SK-N-SH treated with all-trans-retinoic acid at 6 μM for 48 hours (cell line): ENCODE data around the gene NINJ1.
A peak's percentile ranks its signal among the peaks of the same experiment; 100 is the strongest.

Experiments used
- ATAC-seq: fragments of 200-7000 bp; cut with Tn5 transposase; 3 replicates; pipeline ENCODE4 v1.9.1; 2020; ENCODE audit warnings: mild to moderate bottlenecking, moderate library complexity
- ARNTL ChIP-seq: fragments of 450-650 bp; formaldehyde crosslinking; IDR thresholded peaks from 2 replicates; pipeline ENCODE4 v1.5.0; 2020; ENCODE audit warnings: low read depth, mild to moderate bottlenecking, moderate library complexity, borderline replicate concordance
- BACH2 ChIP-seq: fragments of 250-450 bp; sonication (Bioruptor Pico); IDR thresholded peaks from 2 replicates; pipeline ENCODE4 v1.9.0; 2021; ENCODE audit warnings: mild to moderate bottlenecking, borderline replicate concordance
- CSDC2 ChIP-seq: fragments of 250-450 bp; sonication (Bioruptor Pico); IDR thresholded peaks from 2 replicates; pipeline ENCODE4 v1.5.0; 2020; ENCODE audit warnings: mild to moderate bottlenecking, moderate library complexity
- ESRRG ChIP-seq: fragments of 250-450 bp; sonication (Bioruptor Pico); IDR thresholded peaks from 2 replicates; pipeline ENCODE4 v1.6.1; 2021; ENCODE audit warnings: mild to moderate bottlenecking
- ISL1 ChIP-seq: fragments of 250-450 bp; sonication (Bioruptor Pico); IDR thresholded peaks from 2 replicates; pipeline ENCODE4 v2.1.2; 2022; ENCODE audit warnings: mild to moderate bottlenecking, moderate library complexity
- OSR1 ChIP-seq: fragments of 250-450 bp; sonication (Bioruptor Pico); IDR thresholded peaks from 2 replicates; pipeline ENCODE4 v1.8.0; 2022; ENCODE audit warnings: moderate library complexity, mild to moderate bottlenecking, inconsistent platforms
- PPARA ChIP-seq: fragments of 250-450 bp; sonication (Bioruptor Pico); IDR thresholded peaks from 2 replicates; pipeline ENCODE4 v1.5.0; 2020; ENCODE audit warnings: mild to moderate bottlenecking, borderline replicate concordance
- RARB ChIP-seq: fragments of 250-450 bp; sonication (Bioruptor Pico); IDR thresholded peaks from 2 replicates; pipeline ENCODE4 v1.8.0; 2021; ENCODE audit warnings: mild to moderate bottlenecking, moderate library complexity
- SNAI2 ChIP-seq: fragments of 250-450 bp; sonication (Bioruptor Pico); IDR thresholded peaks from 2 replicates; pipeline ENCODE4 v1.5.0; 2020; ENCODE audit warnings: mild to moderate bottlenecking, moderate library complexity
- TCF4 ChIP-seq: fragments of 250-450 bp; sonication (Bioruptor Pico); IDR thresholded peaks from 2 replicates; pipeline ENCODE4 v1.8.0; 2021; ENCODE audit warnings: mild to moderate bottlenecking, moderate library complexity, borderline replicate concordance
- TOX ChIP-seq: fragments of 250-450 bp; sonication (Bioruptor Pico); IDR thresholded peaks from 2 replicates; pipeline ENCODE4 v1.8.0; 2021; ENCODE audit warnings: mild to moderate bottlenecking, moderate library complexity, borderline replicate concordance
- ZC3H10 ChIP-seq: fragments of 250-450 bp; sonication (Bioruptor Pico); IDR thresholded peaks from 2 replicates; pipeline ENCODE4 v1.5.1; 2021; ENCODE audit warnings: mild to moderate bottlenecking, moderate library complexity
- ZFP3 ChIP-seq: fragments of 250-450 bp; sonication (Bioruptor Pico); IDR thresholded peaks from 2 replicates; pipeline ENCODE4 v1.5.0; 2020; ENCODE audit warnings: mild to moderate bottlenecking, moderate library complexity
- ZNF565 ChIP-seq: fragments of 450-650 bp; formaldehyde crosslinking; conservative IDR thresholded peaks from 2 replicates; pipeline ENCODE4 v1.5.0; 2020; ENCODE audit warnings: low read depth, mild to moderate bottlenecking, moderate library complexity
- ZNF8 ChIP-seq: fragments of 450-650 bp; formaldehyde crosslinking; IDR thresholded peaks from 2 replicates; pipeline ENCODE4 v1.5.0; 2020; ENCODE audit warnings: mild to moderate bottlenecking, moderate library complexity
- TF ChIP-seq, protein P1 (sequence below): fragments of 250-450 bp; sonication (Bioruptor Pico); IDR thresholded peaks from 2 replicates; pipeline ENCODE4 v1.5.1; 2020; ENCODE audit warnings: low read depth, mild to moderate bottlenecking, moderate library complexity
- TF ChIP-seq, protein P2 (sequence below): fragments of 250-450 bp; sonication (Bioruptor Pico); IDR thresholded peaks from 2 replicates; pipeline ENCODE4 v1.5.1; 2021; ENCODE audit warnings: mild to moderate bottlenecking, moderate library complexity
- TF ChIP-seq, protein P3 (sequence below): fragments of 250-450 bp; sonication (Bioruptor Pico); IDR thresholded peaks from 2 replicates; pipeline ENCODE4 v1.8.0; 2020; ENCODE audit warnings: mild to moderate bottlenecking, moderate library complexity, borderline replicate concordance
- TF ChIP-seq, protein P4 (sequence below): fragments of 250-450 bp; sonication (Bioruptor Pico); IDR thresholded peaks from 2 replicates; pipeline ENCODE4 v1.5.0; 2020; ENCODE audit warnings: mild to moderate bottlenecking, moderate library complexity
- TF ChIP-seq, protein P5 (sequence below): fragments of 250-450 bp; sonication (Bioruptor Pico); IDR thresholded peaks from 2 replicates; pipeline ENCODE4 v1.8.0; 2021; ENCODE audit warnings: low read depth, mild to moderate bottlenecking, moderate library complexity, borderline replicate concordance

The NINJ1 gene

DNA sequence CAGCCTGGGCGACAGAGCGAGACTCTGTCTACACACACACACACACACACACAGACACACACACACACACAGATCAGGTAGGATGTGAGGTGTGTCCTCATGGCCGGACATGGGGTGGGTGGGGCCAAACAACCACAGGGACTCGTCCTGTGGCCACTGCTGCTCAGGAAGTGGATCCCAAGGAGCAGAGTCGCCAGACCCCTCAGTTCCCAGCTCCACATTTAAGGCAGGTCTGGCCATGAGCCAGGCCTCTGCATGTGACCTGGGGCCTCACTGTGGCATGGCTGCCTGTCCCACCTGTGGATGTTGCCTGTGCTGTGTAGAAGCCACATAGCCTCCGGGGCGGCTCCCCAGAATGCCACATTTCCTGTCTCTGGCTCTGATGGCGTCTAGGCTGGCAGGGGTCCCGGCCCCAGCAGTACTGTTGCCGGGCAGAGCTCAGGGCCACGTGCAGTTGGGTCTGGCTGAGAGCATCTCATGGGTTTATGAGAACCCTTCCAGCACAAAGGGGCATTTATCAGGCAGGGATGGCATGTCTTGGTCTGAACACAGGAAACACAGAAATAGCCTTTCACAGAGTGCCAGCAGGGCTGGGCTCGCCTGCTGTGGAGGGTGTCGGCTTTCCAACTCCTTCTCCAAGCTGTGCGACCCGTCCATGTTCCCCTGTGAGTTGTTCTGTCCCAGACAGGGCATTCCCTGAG lies 9.9 kb upstream of the NINJ1 start:
- peak; percentile 72 for ATAC-seq
- TF ChIP-seq ZNF565 (CRISPR knock-in tag) = no peak
- no peak for TF ChIP-seq ARNTL
- TF ChIP-seq SNAI2 (CRISPR knock-in tag) = no peak
- no peak for TF ChIP-seq TCF4 (CRISPR knock-in tag)

DNA sequence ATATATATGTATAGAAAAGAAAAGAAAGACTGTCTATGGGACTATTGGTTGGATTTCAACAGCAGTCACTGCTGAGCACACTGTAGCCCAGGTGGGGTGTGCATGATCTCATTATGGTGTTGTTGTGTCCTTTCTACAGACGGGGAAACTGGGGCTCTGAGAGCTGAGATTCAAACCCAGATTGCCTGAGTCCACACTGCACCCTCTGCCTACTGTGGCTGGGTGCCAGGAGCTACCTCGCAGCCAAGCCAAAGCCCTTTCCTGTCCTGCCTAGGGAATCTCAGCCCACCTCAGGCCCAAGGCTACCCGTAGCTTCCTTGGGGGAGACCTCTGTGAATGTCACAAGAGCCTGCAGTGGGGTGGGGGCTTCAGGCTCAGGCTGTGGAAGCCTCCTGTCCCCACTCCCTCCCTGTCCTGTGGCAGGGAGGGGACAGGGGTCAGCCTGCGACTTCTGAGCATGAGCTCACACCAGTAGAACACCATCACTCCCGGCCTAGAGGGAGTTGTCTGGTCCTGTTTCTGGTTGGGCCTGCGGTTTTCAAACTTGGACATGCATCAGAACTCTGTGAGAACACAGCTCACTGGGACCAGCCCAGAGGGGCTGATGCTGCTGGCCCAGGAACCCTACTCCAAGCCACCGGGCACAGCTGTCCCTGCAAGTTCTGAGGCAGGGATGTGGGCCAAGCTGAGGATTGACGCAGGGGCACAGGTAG lies 7.9 kb upstream of the NINJ1 start:
- TF ChIP-seq BACH2 (no peak), ZNF8 (no peak), TOX (CRISPR knock-in tag) (no peak), RARB (CRISPR knock-in tag) (no peak)
- TF ChIP-seq, protein P1, sequence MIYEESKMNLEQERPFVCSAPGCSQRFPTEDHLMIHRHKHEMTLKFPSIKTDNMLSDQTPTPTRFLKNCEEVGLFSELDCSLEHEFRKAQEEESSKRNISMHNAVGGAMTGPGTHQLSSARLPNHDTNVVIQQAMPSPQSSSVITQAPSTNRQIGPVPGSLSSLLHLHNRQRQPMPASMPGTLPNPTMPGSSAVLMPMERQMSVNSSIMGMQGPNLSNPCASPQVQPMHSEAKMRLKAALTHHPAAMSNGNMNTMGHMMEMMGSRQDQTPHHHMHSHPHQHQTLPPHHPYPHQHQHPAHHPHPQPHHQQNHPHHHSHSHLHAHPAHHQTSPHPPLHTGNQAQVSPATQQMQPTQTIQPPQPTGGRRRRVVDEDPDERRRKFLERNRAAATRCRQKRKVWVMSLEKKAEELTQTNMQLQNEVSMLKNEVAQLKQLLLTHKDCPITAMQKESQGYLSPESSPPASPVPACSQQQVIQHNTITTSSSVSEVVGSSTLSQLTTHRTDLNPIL (CRISPR knock-in tag) = no peak
- no peak for ATAC-seq

DNA sequence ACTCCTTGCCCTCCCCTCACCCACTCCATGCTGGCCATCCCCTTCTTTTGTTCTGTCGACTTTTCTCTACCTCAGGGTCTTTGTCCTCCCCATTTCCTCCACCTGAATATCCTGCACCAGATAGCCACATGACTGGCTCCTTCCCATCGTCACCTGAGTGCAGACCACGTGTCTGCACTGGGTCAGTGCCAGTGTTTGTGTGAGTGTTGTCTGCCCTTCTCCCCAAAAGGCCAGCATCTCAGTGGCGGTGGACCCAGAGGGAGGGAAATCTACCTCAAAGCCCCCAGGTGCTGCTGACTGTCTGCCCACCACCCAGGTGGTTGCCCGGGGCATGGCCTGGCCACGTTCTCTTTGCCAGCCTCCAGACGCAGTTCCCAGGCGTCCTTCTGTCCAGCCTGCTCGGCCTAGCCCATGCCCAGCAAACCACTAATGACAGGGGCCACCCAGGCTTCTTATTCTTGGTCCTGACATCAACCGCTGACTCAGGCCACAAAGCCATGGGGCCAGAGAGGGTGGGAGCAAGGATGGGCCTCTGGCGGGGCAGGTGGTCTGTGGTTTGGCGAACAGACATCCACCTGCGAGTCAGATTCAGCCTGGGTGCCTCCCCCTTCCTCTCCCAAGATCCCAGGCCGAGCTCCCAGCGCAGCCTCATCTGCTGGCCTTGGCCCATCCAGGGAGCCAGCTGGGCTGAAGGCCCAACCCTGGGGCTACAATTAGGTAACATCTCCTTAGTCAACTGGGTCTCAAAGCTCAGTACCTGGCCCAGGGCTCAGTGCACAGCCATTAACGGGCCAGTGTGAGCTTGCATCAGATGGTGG lies 5.5 kb upstream of the NINJ1 start:
- ATAC-seq = no peak
- no peak for TF ChIP-seq ZFP3
- TF ChIP-seq RARB (CRISPR knock-in tag) = no peak
- no peak for TF ChIP-seq ZC3H10 (CRISPR knock-in tag)
- TF ChIP-seq, protein P2, sequence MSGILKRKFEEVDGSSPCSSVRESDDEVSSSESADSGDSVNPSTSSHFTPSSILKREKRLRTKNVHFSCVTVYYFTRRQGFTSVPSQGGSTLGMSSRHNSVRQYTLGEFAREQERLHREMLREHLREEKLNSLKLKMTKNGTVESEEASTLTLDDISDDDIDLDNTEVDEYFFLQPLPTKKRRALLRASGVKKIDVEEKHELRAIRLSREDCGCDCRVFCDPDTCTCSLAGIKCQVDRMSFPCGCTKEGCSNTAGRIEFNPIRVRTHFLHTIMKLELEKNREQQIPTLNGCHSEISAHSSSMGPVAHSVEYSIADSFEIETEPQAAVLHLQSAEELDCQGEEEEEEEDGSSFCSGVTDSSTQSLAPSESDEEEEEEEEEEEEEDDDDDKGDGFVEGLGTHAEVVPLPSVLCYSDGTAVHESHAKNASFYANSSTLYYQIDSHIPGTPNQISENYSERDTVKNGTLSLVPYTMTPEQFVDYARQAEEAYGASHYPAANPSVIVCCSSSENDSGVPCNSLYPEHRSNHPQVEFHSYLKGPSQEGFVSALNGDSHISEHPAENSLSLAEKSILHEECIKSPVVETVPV (CRISPR knock-in tag) = no peak
- no peak for TF ChIP-seq OSR1 (CRISPR knock-in tag)
- TF ChIP-seq PPARA (CRISPR knock-in tag) = no peak
- no peak for TF ChIP-seq ESRRG (CRISPR knock-in tag)
- TF ChIP-seq, protein P3, sequence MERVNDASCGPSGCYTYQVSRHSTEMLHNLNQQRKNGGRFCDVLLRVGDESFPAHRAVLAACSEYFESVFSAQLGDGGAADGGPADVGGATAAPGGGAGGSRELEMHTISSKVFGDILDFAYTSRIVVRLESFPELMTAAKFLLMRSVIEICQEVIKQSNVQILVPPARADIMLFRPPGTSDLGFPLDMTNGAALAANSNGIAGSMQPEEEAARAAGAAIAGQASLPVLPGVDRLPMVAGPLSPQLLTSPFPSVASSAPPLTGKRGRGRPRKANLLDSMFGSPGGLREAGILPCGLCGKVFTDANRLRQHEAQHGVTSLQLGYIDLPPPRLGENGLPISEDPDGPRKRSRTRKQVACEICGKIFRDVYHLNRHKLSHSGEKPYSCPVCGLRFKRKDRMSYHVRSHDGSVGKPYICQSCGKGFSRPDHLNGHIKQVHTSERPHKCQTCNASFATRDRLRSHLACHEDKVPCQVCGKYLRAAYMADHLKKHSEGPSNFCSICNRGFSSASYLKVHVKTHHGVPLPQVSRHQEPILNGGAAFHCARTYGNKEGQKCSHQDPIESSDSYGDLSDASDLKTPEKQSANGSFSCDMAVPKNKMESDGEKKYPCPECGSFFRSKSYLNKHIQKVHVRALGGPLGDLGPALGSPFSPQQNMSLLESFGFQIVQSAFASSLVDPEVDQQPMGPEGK (CRISPR knock-in tag) = no peak
- no peak for TF ChIP-seq ARNTL

DNA sequence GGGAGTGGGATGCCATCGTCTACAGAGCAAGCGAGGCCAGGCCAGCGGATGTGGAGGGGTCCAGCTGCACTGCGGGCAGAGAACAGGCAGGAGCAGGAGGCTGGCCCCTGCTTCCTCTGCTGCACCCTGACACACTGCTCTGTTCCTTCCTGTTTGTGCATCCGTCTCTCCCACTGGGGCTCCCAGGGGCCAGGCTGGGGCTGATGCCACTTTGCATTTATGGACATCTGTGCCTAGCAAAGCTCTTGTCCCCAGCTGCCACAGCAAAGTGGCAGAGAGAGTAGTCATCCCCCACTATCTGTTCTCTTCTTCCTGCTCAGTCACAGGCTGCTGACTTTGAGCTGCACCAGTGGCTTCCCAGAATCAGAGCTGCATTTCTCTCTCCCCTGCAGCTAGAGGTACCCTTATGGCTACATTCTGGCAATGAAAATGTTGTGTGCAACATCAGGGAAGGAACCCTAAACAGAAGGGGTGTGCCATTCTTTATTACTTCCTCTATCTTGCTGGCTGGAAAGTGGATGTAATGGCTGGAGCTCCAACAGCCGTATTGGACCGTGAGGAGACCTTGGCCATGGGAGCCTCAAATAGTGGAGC lies 4.2 kb upstream of the NINJ1 start:
- ATAC-seq = no peak
- TF ChIP-seq RARB (CRISPR knock-in tag) (no peak), TOX (CRISPR knock-in tag) (no peak), OSR1 (CRISPR knock-in tag) (no peak), ZFP3 (no peak), ISL1 (CRISPR knock-in tag) (no peak), SNAI2 (CRISPR knock-in tag) (no peak), CSDC2 (CRISPR knock-in tag) (no peak), PPARA (CRISPR knock-in tag) (no peak), ZNF8 (no peak)
- TF ChIP-seq, protein P4, sequence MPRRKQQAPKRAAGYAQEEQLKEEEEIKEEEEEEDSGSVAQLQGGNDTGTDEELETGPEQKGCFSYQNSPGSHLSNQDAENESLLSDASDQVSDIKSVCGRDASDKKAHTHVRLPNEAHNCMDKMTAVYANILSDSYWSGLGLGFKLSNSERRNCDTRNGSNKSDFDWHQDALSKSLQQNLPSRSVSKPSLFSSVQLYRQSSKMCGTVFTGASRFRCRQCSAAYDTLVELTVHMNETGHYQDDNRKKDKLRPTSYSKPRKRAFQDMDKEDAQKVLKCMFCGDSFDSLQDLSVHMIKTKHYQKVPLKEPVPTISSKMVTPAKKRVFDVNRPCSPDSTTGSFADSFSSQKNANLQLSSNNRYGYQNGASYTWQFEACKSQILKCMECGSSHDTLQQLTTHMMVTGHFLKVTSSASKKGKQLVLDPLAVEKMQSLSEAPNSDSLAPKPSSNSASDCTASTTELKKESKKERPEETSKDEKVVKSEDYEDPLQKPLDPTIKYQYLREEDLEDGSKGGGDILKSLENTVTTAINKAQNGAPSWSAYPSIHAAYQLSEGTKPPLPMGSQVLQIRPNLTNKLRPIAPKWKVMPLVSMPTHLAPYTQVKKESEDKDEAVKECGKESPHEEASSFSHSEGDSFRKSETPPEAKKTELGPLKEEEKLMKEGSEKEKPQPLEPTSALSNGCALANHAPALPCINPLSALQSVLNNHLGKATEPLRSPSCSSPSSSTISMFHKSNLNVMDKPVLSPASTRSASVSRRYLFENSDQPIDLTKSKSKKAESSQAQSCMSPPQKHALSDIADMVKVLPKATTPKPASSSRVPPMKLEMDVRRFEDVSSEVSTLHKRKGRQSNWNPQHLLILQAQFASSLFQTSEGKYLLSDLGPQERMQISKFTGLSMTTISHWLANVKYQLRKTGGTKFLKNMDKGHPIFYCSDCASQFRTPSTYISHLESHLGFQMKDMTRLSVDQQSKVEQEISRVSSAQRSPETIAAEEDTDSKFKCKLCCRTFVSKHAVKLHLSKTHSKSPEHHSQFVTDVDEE (CRISPR knock-in tag) = no peak
- TF ChIP-seq, protein P3 (CRISPR knock-in tag) = no peak
- TF ChIP-seq, protein P5, sequence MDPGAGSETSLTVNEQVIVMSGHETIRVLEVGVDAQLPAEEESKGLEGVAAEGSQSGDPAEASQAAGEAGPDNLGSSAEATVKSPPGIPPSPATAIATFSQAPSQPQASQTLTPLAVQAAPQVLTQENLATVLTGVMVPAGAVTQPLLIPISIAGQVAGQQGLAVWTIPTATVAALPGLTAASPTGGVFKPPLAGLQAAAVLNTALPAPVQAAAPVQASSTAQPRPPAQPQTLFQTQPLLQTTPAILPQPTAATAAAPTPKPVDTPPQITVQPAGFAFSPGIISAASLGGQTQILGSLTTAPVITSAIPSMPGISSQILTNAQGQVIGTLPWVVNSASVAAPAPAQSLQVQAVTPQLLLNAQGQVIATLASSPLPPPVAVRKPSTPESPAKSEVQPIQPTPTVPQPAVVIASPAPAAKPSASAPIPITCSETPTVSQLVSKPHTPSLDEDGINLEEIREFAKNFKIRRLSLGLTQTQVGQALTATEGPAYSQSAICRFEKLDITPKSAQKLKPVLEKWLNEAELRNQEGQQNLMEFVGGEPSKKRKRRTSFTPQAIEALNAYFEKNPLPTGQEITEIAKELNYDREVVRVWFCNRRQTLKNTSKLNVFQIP = no peak
- TF ChIP-seq, protein P2 (CRISPR knock-in tag) = no peak
